Measurements from ENCODE around the gene STAG2. TPM values are rescaled to one million over a fixed set of nuclear protein-coding genes. Genes with fewer than 3 reads are reported as not detected.

The STAG2 gene
- total and polyA plus RNA-seq, 2 of the 13 experiments (the other 11 are each of a cell fraction or from before 2014, with no cell fraction given), result 21.0 to 50.8 TPM

DNA sequence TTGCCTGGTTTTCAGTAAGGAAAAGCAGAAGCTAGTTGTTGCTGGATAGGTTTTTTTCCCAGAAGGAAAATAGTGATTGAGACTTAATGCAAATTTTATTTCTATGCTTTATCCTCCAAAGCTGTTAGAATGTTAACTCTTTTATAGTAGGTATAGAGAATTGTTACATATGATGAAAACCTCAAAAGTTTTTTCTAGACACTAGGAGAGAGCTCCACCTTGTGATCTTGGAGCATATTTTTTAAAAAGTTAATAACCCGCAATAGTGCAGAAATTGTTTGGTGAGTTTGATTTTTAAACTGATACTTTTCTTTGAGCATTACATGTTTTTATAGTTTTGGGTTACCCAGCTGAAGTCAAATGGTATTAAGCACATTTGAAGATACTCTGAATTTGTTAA, 56.5 kb downstream of the STAG2 start:
- intact Hi-C loops (cut with micrococcal nuclease; ENCODE audit: unreplicated experiment), result no loop called here
- H3K27ac ChIP-seq (ENCODE audit: extremely low read length, insufficient read depth, low read length), result no peak overlapping the region
- no peak overlapping the region for H2AFZ ChIP-seq (ENCODE audit: low read length)
- H3K4me3 ChIP-seq (replicated peaks in 1 of 3; ENCODE audit: insufficient read depth in 1 of 3, low read depth in 2 of 3, low read length in 3 of 3), result no peak overlapping the region
- in situ Hi-C loops (cut with HindIII; ENCODE audit: extremely low pct_ligation_motif_present, low pct_unique_long_range_greater_than_20kb), result no loop called here
- H3K4me2 ChIP-seq (ENCODE audit: low read depth, low read length), result no peak overlapping the region
- CTCF ChIA-PET (ENCODE audit: low intra/inter-chr PET ratio, low total read pairs), result no interaction called here
- ATAC-seq (no peak), DNase-seq (ENCODE audit: low spot score) (no peak), FAIRE-seq (no peak)
- BruUV-seq (replicated peaks), result no TSS peak
- TF ChIP-seq, protein P1, sequence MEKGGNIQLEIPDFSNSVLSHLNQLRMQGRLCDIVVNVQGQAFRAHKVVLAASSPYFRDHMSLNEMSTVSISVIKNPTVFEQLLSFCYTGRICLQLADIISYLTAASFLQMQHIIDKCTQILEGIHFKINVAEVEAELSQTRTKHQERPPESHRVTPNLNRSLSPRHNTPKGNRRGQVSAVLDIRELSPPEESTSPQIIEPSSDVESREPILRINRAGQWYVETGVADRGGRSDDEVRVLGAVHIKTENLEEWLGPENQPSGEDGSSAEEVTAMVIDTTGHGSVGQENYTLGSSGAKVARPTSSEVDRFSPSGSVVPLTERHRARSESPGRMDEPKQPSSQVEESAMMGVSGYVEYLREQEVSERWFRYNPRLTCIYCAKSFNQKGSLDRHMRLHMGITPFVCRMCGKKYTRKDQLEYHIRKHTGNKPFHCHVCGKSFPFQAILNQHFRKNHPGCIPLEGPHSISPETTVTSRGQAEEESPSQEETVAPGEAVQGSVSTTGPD (CRISPR knock-in tag; IDR thresholded peaks at IDR 0.05), result no peak
- TF ChIP-seq NR2F2 (IDR thresholded peaks at IDR 0.05; ENCODE audit: borderline replicate concordance, low read depth) (no peak), HES4 (CRISPR knock-in tag; IDR thresholded peaks at IDR 0.05; ENCODE audit: borderline replicate concordance) (no peak), ETV6 (CRISPR knock-in tag; conservative IDR thresholded peaks at IDR 0.05) (no peak), ZBTB42 (CRISPR knock-in tag; IDR thresholded peaks at IDR 0.05) (no peak), ARNT (IDR thresholded peaks at IDR 0.05) (no peak), ZNF337 (CRISPR knock-in tag; IDR thresholded peaks at IDR 0.05; ENCODE audit: borderline replicate concordance, low read depth) (no peak)
- TF ChIP-seq, protein P2, sequence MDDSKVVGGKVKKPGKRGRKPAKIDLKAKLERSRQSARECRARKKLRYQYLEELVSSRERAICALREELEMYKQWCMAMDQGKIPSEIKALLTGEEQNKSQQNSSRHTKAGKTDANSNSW (CRISPR knock-in tag; IDR thresholded peaks at IDR 0.05; ENCODE audit: borderline replicate concordance), result no peak
- no peaks in the 10 kb centered on the region for H3K27me3 ChIP-seq (ENCODE audit: control insufficient read depth in 1 of 2, insufficient read depth in 2 of 2, low read length in 2 of 2)
- peaks cover 66% of the 10 kb centered on the region for H3K79me2 ChIP-seq (ENCODE audit: insufficient read depth, low read length)
- 0 out of 2 replicates have a peak, but pooled peaks cover 6% of the 10 kb centered on the region for H3K4me1 ChIP-seq (ENCODE audit: insufficient read depth, low read length)
- POLR2A ChIA-PET, result no interaction called here
- peaks cover 13% of the 10 kb centered on the region for H4K20me1 ChIP-seq (ENCODE audit: insufficient read depth, low read length)
- 100% methylated on average over 1 of the region's 1 CpG for whole genome bisulfite sequencing (ENCODE audit: low lambda C conversion rate)
- H3K36me3 ChIP-seq (replicated peaks in 1 of 2; ENCODE audit: control insufficient read depth in 1 of 2, insufficient read depth in 2 of 2, low read length in 2 of 2), result no peaks in the 10 kb centered on the region
- H3K9ac ChIP-seq (ENCODE audit: insufficient read depth, low read depth, low read length), result no peak overlapping the region
- H3K9me3 ChIP-seq (ENCODE audit: low read length), result no peaks in the 10 kb centered on the region

DNA sequence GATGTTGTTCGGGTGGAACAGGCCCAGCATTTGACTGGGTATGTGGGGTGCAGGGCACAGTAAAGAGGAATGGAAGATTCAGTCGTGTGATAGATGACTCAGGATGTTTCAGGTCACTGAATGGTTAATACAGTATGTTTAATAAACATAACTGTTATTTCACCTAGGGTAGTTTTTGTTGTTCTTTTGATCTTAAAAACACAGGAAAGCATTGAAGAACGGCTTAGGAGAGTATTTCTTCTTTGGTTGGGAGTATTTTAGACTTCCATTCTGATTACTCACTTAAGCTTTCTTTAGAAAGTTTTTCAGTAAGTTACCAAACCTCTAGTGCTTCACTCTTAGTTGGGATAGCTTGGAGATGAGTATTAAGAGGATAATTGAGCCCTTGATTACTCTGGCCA, 62.3 kb downstream of the STAG2 start:
- Histone ChIP-seq H3K79me2 (ENCODE audit: insufficient read depth, low read length) (peaks cover 24% of the 10 kb centered on the region), H3K4me2 (ENCODE audit: low read depth, low read length) (no peak overlapping the region), H4K20me1 (ENCODE audit: insufficient read depth, low read length) (peaks cover 2% of the 10 kb centered on the region; the same call in 1 of the 2 replicates), H3K4me3 (replicated peaks in 1 of 3; ENCODE audit: insufficient read depth in 1 of 3, low read depth in 2 of 3, low read length in 3 of 3) (no peak overlapping the region), H3K27me3 (ENCODE audit: control insufficient read depth in 1 of 2, insufficient read depth in 2 of 2, low read length in 2 of 2) (no peaks in the 10 kb centered on the region), H3K9ac (ENCODE audit: insufficient read depth, low read depth, low read length) (no peak overlapping the region), H3K36me3 (replicated peaks in 1 of 2; ENCODE audit: control insufficient read depth in 1 of 2, insufficient read depth in 2 of 2, low read length in 2 of 2) (peaks cover 0 to 5% of the 10 kb centered on the region in 2 experiments; a peak in 1 of 5 replicates), H2AFZ (ENCODE audit: low read length) (no peak overlapping the region), H3K4me1 (ENCODE audit: insufficient read depth, low read length) (0 out of 2 replicates have a peak, but pooled peaks cover 6% of the 10 kb centered on the region), H3K9me3 (ENCODE audit: low read length) (no peaks in the 10 kb centered on the region), H3K27ac (ENCODE audit: extremely low read length, insufficient read depth, low read length) (no peak overlapping the region)
- ChIA-PET POLR2A (no interaction called here), CTCF (ENCODE audit: low intra/inter-chr PET ratio, low total read pairs) (no interaction called here)
- in situ Hi-C loops (cut with HindIII; ENCODE audit: extremely low pct_ligation_motif_present, low pct_unique_long_range_greater_than_20kb), result no loop called here
- ATAC-seq (no peak), DNase-seq (ENCODE audit: low spot score) (no peak), FAIRE-seq (no peak)
- BruUV-seq (replicated peaks), result no TSS peak
- 94% methylated on average over 3 of the region's 3 CpGs for WGBS (ENCODE audit: low lambda C conversion rate)
- intact Hi-C loops (cut with micrococcal nuclease; ENCODE audit: unreplicated experiment), result no loop called here
- TF ChIP-seq, protein P3, sequence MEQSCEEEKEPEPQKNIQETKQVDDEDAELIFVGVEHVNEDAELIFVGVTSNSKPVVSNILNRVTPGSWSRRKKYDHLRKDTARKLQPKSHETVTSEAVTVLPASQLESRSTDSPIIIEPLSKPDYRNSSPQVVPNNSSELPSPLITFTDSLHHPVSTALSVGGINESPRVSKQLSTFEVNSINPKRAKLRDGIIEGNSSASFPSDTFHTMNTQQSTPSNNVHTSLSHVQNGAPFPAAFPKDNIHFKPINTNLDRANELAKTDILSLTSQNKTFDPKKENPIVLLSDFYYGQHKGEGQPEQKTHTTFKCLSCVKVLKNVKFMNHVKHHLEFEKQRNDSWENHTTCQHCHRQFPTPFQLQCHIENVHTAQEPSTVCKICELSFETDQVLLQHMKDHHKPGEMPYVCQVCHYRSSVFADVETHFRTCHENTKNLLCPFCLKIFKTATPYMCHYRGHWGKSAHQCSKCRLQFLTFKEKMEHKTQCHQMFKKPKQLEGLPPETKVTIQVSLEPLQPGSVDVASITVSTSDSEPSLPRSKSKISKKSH (CRISPR knock-in tag; IDR thresholded peaks at IDR 0.05; ENCODE audit: borderline replicate concordance), result no peak
- TF ChIP-seq ZNF83 (CRISPR knock-in tag; IDR thresholded peaks at IDR 0.05; ENCODE audit: borderline replicate concordance), result no peak
- TF ChIP-seq MAFK (conservative IDR thresholded peaks at IDR 0.05 in 1 of 2, IDR thresholded peaks at IDR 0.05 in 1 of 2; ENCODE audit: low read length in 2 of 2), result no peak
- TF ChIP-seq, protein P4, sequence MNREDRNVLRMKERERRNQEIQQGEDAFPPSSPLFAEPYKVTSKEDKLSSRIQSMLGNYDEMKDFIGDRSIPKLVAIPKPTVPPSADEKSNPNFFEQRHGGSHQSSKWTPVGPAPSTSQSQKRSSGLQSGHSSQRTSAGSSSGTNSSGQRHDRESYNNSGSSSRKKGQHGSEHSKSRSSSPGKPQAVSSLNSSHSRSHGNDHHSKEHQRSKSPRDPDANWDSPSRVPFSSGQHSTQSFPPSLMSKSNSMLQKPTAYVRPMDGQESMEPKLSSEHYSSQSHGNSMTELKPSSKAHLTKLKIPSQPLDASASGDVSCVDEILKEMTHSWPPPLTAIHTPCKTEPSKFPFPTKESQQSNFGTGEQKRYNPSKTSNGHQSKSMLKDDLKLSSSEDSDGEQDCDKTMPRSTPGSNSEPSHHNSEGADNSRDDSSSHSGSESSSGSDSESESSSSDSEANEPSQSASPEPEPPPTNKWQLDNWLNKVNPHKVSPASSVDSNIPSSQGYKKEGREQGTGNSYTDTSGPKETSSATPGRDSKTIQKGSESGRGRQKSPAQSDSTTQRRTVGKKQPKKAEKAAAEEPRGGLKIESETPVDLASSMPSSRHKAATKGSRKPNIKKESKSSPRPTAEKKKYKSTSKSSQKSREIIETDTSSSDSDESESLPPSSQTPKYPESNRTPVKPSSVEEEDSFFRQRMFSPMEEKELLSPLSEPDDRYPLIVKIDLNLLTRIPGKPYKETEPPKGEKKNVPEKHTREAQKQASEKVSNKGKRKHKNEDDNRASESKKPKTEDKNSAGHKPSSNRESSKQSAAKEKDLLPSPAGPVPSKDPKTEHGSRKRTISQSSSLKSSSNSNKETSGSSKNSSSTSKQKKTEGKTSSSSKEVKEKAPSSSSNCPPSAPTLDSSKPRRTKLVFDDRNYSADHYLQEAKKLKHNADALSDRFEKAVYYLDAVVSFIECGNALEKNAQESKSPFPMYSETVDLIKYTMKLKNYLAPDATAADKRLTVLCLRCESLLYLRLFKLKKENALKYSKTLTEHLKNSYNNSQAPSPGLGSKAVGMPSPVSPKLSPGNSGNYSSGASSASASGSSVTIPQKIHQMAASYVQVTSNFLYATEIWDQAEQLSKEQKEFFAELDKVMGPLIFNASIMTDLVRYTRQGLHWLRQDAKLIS (CRISPR knock-in tag; IDR thresholded peaks at IDR 0.05), result no peak

Data from HepG2 (cell line).